Mononuclear cell (primary cell): ENCODE data around the gene LONRF2. TPM values are rescaled to one million over a fixed set of nuclear protein-coding genes. Genes with fewer than 3 reads are reported as not detected.

Experiments used
- H3K27me3 ChIP-seq: 2 replicates; pipeline ENCODE4 v1.6.0; 2011; ENCODE audit warnings: low read length, control low read depth; ENCODE audit not compliant: insufficient read depth
- H3K4me1 ChIP-seq: 2 replicates; pipeline ENCODE4 v1.5.1; 2011; ENCODE audit warnings: mild to moderate bottlenecking, low read length, control low read depth; ENCODE audit not compliant: insufficient read depth
- H3K4me3 ChIP-seq: 2 replicates; pipeline ENCODE4 v1.5.1; 2011; ENCODE audit warnings: mild to moderate bottlenecking, low read length, moderate library complexity
- H3K9me3 ChIP-seq: 2 replicates; pipeline ENCODE4 v1.5.1; 2011; ENCODE audit warnings: low read depth, mild to moderate bottlenecking, control low read depth, low read length
- total RNA-seq: library from RNA; depleted of rRNA; stranded (reverse); fragments of >200 nt; gene quantifications from one replicate; pipeline ENCODE4 v1.2.3, GENCODE V29; 2012

LONRF2 gene
- total RNA-seq, 1 donor: 0.10 TPM

DNA sequence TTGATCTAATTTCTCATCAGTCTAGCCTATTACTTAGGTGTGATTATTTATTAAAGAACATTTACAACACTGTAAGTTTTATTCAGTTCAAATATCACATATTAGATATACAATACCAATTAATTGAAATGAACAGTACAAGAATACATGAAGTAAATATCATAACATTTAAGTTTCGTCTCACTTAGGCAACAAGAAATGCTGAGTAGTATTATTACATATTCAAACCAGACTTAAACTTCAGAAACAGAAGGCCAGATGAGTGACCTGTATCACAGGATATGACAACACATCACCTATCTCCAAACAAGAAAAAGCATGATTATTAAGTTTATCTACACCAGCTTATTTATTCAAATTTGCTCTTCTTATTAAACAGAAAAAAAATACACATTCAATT, 48.9 kb downstream of the LONRF2 start:
- no peak overlapping the region for H3K4me3 ChIP-seq
- no peaks in the 10 kb centered on the region for H3K27me3 ChIP-seq
- H3K9me3 ChIP-seq: no peaks in the 10 kb centered on the region
- no peaks in the 10 kb centered on the region for H3K4me1 ChIP-seq

- H3K4me3 ChIP-seq: no peak overlapping the region
- no peaks in the 10 kb centered on the region for H3K4me1 ChIP-seq
- no peaks in the 10 kb centered on the region for H3K9me3 ChIP-seq
- H3K27me3 ChIP-seq: no peaks in the 10 kb centered on the region
These were observed 49.4 kb downstream of the LONRF2 start for GRCh38 chr2:100272841-100273329.

DNA sequence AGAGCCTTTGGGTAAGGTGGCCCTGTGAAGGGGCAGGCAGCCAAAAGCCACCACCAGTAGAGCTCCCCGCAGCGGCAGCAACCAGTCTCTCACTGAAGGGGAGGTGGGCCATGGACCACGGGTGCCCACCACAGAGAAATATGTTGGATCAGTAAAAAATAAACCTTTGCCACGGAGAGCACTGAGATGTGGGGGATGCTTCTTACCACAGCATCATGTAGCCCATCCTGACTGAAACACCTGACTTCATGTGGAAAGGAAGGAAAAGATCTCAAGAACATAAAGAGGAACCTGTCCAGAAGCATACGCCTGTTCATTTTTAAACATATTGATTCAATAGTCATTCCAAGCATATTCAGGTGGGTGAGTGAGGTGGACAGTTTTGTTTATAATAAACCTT, 51.1 kb downstream of the LONRF2 start:
- no peaks in the 10 kb centered on the region for H3K4me1 ChIP-seq
- H3K9me3 ChIP-seq: no peaks in the 10 kb centered on the region
- no peaks in the 10 kb centered on the region for H3K27me3 ChIP-seq
- H3K4me3 ChIP-seq: no peak overlapping the region

DNA sequence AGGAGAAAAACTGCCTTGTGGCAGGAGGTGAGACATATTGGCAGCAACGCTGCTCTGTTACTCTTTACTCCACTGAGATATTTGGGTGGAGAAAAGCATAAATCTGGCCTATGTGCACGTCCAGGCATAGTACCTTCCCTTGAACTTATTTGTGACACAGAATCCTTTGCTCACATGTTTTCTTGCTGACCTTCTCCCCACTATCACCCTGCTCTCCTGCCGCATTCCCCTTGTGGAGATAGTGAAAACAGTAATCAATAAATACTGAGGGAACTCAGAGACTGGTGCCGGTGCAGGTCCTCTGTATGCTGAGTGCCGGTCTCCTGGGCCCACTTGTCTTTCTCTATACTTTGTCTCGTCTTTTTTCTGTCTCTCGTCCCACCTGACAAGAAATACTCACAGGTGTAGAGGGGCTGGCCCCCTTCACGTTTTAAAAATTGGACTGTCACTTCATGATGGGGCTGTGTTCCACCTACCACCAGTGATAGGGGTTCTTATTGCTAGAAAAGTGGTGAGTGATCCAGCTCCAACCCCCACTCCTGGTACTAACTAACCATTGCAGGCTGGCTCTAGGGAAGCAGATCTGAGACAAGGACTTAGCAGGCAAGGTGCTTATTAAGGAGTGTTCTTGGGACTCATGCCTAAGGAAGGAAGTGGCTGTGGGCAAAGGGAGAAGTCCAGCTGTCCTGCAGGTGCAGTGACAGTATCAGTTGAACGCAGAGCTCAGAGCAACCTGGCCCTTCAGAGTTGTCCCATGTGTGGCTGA, 51.7 kb downstream of the LONRF2 start:
- no peak overlapping the region for H3K4me3 ChIP-seq
- no peaks in the 10 kb centered on the region for H3K9me3 ChIP-seq
- no peaks in the 10 kb centered on the region for H3K4me1 ChIP-seq
- no peaks in the 10 kb centered on the region for H3K27me3 ChIP-seq

GRCh38 chr2:100269889-100270288, 52.4 kb downstream of the LONRF2 start:
- Histone ChIP-seq H3K4me3 (no peak overlapping the region), H3K4me1 (no peaks in the 10 kb centered on the region), H3K27me3 (no peaks in the 10 kb centered on the region), H3K9me3 (no peaks in the 10 kb centered on the region)

- Histone ChIP-seq H3K27me3 (no peaks in the 10 kb centered on the region), H3K4me3 (no peak overlapping the region), H3K4me1 (no peaks in the 10 kb centered on the region), H3K9me3 (no peaks in the 10 kb centered on the region)
These were observed 53.3 kb downstream of the LONRF2 start for GRCh38 chr2:100268986-100269385.

DNA sequence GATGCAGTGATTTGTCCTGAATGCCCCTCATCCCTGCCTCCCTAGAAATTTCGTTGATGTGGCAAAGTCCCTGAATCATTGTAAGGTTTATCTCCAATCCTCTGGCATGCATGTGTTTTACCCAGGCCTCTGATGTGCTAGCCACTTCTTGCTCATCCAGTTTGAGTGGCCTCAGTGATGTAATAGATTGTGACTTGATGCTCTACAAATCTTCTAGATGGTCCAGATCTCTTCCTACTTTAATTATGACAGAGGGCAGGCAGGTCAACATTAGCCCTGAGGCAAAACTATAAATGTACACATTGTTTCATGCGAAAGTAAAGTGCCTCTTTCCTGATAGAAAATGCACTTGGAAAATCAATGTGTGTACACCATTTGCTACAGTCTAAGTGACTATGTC, 54.5 kb downstream of the LONRF2 start:
- Histone ChIP-seq H3K9me3 (no peaks in the 10 kb centered on the region), H3K27me3 (no peaks in the 10 kb centered on the region), H3K4me1 (peaks cover 4% of the 10 kb centered on the region), H3K4me3 (no peak overlapping the region)

GRCh38 chr2:100266126-100266525, 56.2 kb downstream of the LONRF2 start:
- no peaks in the 10 kb centered on the region for H3K9me3 ChIP-seq

GRCh38 chr2:100265226-100265625, 57.1 kb downstream of the LONRF2 start:
- Histone ChIP-seq H3K9me3 (no peaks in the 10 kb centered on the region), H3K4me3 (no peak overlapping the region), H3K27me3 (no peaks in the 10 kb centered on the region), H3K4me1 (peaks cover 22% of the 10 kb centered on the region)

More at GRCh38 chr2:100266126-100266525, 56.2 kb downstream of the LONRF2 start:
- no peak overlapping the region for H3K4me3 ChIP-seq
- H3K27me3 ChIP-seq: no peaks in the 10 kb centered on the region
- H3K4me1 ChIP-seq: peaks cover 20% of the 10 kb centered on the region

DNA sequence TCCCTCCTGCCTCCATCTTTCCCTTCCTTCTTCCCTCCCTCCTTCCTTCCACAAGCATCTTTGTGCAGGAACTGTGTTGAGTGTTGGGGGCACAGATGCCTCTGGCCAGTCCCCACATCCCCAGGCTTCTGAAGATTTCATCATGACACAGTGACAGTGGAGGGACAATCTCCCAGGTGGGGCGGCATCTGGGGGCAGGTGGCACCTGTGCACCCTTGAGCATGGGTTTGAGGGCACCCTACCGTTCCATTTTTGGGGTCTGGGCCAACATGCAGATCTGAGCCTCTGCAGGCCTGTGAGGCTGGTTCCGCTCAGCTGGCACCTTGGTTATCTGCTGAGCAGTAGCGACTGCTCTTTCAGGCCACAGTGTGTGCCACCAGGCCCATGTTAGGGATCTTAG, 57.6 kb downstream of the LONRF2 start:
- H3K27me3 ChIP-seq: no peaks in the 10 kb centered on the region
- H3K4me1 ChIP-seq: peaks cover 22% of the 10 kb centered on the region
- H3K4me3 ChIP-seq: no peak overlapping the region
- H3K9me3 ChIP-seq: no peaks in the 10 kb centered on the region

GRCh38 chr2:100264121-100264520, 58.2 kb downstream of the LONRF2 start:
- H3K4me1 ChIP-seq: peaks cover 22% of the 10 kb centered on the region
- H3K27me3 ChIP-seq: no peaks in the 10 kb centered on the region
- H3K9me3 ChIP-seq: no peaks in the 10 kb centered on the region
- H3K4me3 ChIP-seq: no peak overlapping the region

- H3K27me3 ChIP-seq: no peaks in the 10 kb centered on the region
- H3K4me3 ChIP-seq: no peak overlapping the region
- no peaks in the 10 kb centered on the region for H3K9me3 ChIP-seq
- peaks cover 22% of the 10 kb centered on the region for H3K4me1 ChIP-seq
These were observed 59.6 kb downstream of the LONRF2 start for GRCh38 chr2:100262555-100263320.

- Histone ChIP-seq H3K9me3 (no peaks in the 10 kb centered on the region), H3K4me1 (peaks cover 22% of the 10 kb centered on the region), H3K27me3 (no peaks in the 10 kb centered on the region), H3K4me3 (no peak overlapping the region)
These were observed 60.3 kb downstream of the LONRF2 start for GRCh38 chr2:100262046-100262445.

- no peak overlapping the region for H3K4me3 ChIP-seq
- peaks cover 22% of the 10 kb centered on the region for H3K4me1 ChIP-seq
These were observed 61.3 kb downstream of the LONRF2 start for GRCh38 chr2:100260712-100261620.

GRCh38 chr2:100259106-100259505, 63.2 kb downstream of the LONRF2 start:
- peaks cover 22% of the 10 kb centered on the region for H3K4me1 ChIP-seq
- H3K27me3 ChIP-seq: no peaks in the 10 kb centered on the region
- no peaks in the 10 kb centered on the region for H3K9me3 ChIP-seq
- no peak overlapping the region for H3K4me3 ChIP-seq

More at GRCh38 chr2:100260712-100261620, 61.3 kb downstream of the LONRF2 start:
- Histone ChIP-seq H3K27me3 (no peaks in the 10 kb centered on the region), H3K9me3 (no peaks in the 10 kb centered on the region)
